ENCODE results near the gene EFCAB9.

The EFCAB9 gene

DNA sequence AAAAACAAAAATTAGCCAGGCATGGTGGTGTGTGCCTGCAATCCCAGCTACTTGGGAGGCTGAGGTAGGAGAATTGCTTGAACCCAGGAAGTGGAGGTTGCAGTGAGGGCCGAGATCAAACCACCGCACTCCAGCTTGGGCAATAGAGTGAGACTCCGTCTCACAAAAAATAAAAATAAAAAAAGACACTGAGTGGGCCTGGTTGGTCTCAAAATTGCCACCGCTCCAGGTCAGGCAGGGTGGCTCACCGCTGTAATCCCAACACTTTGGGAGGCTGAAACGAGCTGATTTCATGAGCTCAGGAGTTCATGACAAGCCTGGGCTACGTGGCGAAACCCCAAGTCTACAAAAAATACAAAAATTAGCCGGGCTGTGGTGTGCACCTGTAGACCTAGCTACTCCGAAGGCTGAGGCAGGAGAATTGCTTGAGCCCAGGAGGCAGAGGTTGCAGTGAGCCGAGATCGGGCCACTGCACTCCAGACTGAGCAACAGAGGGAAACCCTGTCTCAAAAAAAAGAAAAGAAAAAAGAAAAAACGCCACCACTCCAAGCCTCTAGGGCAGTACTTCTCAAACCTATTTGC lies 7.8 kb upstream of the EFCAB9 start:
- TF ChIP-seq, protein P1, sequence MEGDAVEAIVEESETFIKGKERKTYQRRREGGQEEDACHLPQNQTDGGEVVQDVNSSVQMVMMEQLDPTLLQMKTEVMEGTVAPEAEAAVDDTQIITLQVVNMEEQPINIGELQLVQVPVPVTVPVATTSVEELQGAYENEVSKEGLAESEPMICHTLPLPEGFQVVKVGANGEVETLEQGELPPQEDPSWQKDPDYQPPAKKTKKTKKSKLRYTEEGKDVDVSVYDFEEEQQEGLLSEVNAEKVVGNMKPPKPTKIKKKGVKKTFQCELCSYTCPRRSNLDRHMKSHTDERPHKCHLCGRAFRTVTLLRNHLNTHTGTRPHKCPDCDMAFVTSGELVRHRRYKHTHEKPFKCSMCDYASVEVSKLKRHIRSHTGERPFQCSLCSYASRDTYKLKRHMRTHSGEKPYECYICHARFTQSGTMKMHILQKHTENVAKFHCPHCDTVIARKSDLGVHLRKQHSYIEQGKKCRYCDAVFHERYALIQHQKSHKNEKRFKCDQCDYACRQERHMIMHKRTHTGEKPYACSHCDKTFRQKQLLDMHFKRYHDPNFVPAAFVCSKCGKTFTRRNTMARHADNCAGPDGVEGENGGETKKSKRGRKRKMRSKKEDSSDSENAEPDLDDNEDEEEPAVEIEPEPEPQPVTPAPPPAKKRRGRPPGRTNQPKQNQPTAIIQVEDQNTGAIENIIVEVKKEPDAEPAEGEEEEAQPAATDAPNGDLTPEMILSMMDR (IDR thresholded peaks at IDR 0.05; ENCODE audit: control insufficient read depth, insufficient read depth, low read depth, low read length, missing control alignments): no peak
- H3K4me3 ChIP-seq (ENCODE audit: control insufficient read depth, low read depth, low read length): peak overlapping the region; percentile 89
- no peak for DNase-seq (ENCODE audit: low read depth)

DNA sequence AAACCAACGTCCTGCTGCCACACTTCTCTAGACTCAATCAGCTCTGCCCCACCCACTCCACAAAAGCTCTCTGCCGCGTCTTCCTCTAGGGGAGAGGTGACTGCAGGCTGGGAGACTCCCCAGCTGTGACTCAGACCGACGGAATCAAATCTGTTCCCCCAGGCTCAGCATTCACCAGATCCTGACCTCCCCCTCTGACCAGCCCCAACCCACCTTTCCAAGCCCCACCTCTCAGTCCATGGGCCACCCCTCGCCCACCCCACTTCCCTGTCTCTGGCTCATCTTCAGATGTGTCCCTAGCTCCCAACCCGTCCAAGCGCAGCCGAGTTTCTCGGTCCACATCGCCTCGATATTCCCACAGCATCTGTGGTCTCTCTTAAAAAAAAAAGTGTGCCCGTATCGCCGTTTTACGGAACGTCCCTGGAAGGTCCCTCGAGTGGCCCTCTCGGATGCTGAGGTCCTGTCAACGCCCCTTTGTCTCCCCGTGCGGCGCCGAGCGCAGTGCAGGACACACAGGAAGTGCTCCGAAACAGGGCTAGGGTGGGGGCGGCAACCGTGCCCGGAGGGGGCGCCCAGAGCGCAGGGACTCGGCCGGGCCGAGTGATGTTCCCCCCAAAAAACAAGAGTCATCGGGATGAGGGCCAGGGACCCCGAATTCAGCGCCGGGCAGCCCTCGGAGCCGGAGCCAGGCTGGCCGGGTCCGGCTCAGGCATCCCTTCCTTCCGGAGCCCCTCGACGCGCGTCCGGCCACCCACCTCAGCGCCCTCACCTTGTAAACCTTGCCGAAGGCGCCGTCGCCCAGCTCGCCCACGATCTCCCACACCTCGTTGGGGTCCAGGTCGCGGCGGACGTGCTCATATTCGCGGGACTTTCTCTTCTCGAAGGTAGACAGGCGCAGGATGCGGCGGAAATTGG lies 6.6 kb upstream of the EFCAB9 start:
- TF ChIP-seq, protein P1 (IDR thresholded peaks at IDR 0.05; ENCODE audit: control insufficient read depth, insufficient read depth, low read depth, low read length, missing control alignments): no peak
- no peak for DNase-seq (ENCODE audit: low read depth)
- peak overlapping the region; percentile 89 for H3K4me3 ChIP-seq (ENCODE audit: control insufficient read depth, low read depth, low read length)

DNA sequence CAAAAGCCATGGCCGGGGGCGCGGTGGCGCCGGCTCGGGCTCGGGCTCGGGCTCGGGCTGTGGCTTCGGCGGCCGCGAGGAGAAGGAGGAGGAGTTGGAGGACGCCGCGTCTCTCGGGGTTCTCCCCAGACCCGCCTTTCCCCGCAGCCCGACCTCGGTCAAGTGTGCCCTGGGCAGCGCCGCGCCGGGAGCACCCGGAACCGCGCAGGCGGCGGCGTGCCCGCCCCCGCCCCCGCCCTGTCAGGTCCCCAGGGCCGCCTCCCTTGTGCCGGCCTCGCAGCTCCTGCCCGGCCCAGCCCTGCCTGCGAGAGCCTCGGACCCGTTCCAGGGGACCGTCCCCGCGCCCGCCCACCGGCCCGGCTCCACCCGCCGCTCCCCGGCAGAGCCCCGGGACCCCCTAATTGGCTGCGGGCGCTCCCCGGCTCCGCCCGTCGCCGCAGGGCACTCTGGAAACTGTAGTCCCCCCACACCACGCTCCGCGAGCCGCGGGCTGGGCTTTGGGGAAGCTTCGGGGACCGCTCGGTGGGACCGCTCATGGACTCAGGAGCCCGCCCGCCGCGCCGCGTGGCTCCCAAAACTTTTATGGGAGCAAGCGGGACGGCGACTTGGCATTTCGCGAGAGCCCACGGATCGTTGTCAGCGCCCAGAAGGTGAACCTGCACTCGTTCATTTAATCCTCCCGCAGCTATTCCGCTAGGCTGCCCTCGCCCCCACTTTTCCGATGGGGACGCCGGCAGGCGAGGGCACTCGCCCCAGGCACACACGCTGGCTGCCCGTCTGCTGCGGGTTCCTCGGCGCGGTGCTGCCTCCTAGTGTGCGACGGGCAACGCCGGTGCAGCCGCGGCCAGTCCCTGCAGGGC lies 5.7 kb upstream of the EFCAB9 start, which contains the start of gene STK10:
Gene STK10 (minus strand): TSS at position 192 of the 860 bp plus-strand sequence. CDS start 182 bp downstream, at position 10.
- TF ChIP-seq, protein P1 (IDR thresholded peaks at IDR 0.05; ENCODE audit: control insufficient read depth, insufficient read depth, low read depth, low read length, missing control alignments): peak; percentile 81
- H3K4me3 ChIP-seq (ENCODE audit: control insufficient read depth, low read depth, low read length): peak within 1 kb of the TSS; percentile 89
- peak; percentile 72 for DNase-seq (ENCODE audit: low read depth)

DNA sequence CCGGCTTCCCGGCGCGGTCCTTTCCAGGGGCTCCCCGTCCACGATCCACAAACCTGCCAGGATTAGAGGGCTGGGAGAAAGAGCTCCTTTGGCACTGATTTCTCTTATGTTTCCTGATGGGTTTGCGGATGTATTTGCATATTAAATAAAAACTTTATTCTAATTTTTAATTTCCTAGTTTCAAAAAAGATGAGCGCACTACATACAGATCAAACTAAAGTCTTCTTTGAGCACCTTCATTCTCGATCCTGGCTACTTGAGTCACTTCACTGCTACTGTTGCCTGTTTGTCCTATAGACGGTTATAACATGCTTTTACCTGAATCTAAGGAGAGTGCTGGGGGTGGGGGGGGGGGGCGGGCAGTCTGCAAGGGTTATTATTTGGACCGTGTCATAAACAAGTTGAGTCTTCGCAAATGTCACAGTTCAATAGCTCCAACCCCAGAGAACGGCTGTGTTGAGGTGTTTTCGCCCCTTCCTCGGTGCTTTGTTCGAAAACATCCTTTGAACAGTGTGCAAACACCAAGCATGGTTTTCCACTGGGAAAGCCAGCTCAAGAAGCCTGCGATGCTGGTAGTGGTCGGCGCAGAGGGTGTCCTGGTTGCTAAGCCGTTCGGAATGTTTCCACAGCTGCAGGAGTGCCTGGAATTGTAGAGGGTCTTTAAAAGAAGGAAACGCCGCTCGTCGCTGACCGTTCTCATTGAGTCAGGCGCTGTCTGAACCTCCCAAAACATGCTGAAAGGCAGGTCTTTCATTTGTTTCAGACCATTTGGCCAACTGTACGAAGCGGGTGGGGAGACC lies 4.9 kb upstream of the EFCAB9 start:
- TF ChIP-seq, protein P1 (IDR thresholded peaks at IDR 0.05; ENCODE audit: control insufficient read depth, insufficient read depth, low read depth, low read length, missing control alignments): no peak
- no peak for DNase-seq (ENCODE audit: low read depth)

DNA sequence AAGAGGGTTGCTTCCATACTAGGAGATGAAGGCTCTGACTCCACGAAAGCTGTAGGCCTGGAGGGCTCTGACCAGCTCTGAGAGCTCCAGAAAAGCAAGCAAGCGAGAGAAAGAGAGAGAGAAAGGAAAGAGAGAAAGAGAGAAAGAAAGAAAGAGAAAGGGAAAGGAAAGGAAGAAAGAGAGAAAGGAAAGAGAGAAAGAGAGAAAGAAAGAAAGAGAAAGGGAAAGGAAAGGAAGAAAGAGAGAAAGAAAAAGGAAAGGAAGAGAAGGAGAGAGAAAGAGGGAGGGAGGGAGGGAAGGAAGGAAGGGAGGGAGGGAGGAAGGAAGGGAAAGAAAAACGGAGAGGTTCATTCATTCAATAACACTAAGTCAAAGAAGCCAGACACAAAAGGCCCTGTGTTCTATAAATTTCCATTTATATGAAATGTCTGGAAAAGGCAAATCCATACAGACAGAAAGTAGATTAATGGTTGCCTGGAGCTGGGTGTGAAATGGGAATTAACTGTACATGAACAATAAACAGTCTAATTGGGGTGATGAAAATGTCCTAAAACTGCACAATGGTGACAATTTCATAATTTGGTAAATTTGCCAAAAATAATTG lies 4.2 kb upstream of the EFCAB9 start:
- TF ChIP-seq, protein P1 (IDR thresholded peaks at IDR 0.05; ENCODE audit: control insufficient read depth, insufficient read depth, low read depth, low read length, missing control alignments): no peak
- no peak overlapping the region for H3K4me3 ChIP-seq (ENCODE audit: control insufficient read depth, low read depth, low read length)
- DNase-seq (ENCODE audit: low read depth): no peak

More for the DNA sequence above, 4.9 kb upstream of the EFCAB9 start:
- H3K4me3 ChIP-seq (ENCODE audit: control insufficient read depth, low read depth, low read length): no peak overlapping the region

Measured in AG09309 (cell line).